Psoas muscle (tissue), 8 donors: ENCODE data around the gene CYP27B1. TPM values are rescaled to one million over a fixed set of nuclear protein-coding genes. Genes with fewer than 3 reads are reported as not detected.

Experiments
- ATAC-seq, 4 donors: fragments of 200-7000 bp; cut with Tn5 transposase; one replicate each; pipeline ENCODE4 v1.9.1; 2020; ENCODE audit warnings: moderate library complexity in 3 of 4, mild to moderate bottlenecking in 2 of 4
- DNase-seq, 2 donors: peaks; one replicate each; pipeline ENCODE4 v3.0.0-alpha.2; 2020
- H3K27ac ChIP-seq: fragments of 200-600 bp; one replicate; pipeline ENCODE4 v1.8.0; 2022
- H3K27me3 ChIP-seq, 3 donors: fragments of 200-600 bp in 1 of 3; one replicate each; pipeline versions ENCODE4 v1.6.1 to v1.8.0; 2013 to 2022; ENCODE audit warnings: low read length in 2 of 3, mild to moderate bottlenecking in 2 of 3, moderate library complexity in 1 of 3; ENCODE audit not compliant: insufficient read depth in 3 of 3
- H3K36me3 ChIP-seq, 2 donors: fragments of 200-600 bp in 1 of 2; one replicate each; pipeline versions ENCODE4 v1.6.1 to v1.8.0; 2013 to 2022; ENCODE audit warnings: low read depth in 1 of 2, mild to moderate bottlenecking in 1 of 2, moderate library complexity in 1 of 2; ENCODE audit not compliant: insufficient read depth in 1 of 2
- H3K4me1 ChIP-seq: fragments of 200-600 bp; one replicate; pipeline ENCODE4 v1.8.0; 2022
- H3K4me3 ChIP-seq: fragments of 200-600 bp; one replicate; pipeline ENCODE4 v1.8.0; 2022; ENCODE audit warnings: mild to moderate bottlenecking
- H3K9me3 ChIP-seq: fragments of 200-600 bp; one replicate; pipeline ENCODE4 v1.8.0; 2022
- CTCF ChIP-seq: fragments of 200-600 bp; IDR thresholded peaks from one replicate; pipeline ENCODE4 v1.8.0; 2022; ENCODE audit warnings: antibody characterized with exemption
- WGBS, 3 donors: extraction: QIAGEN DNeasy Blood & Tissue Kit; methylation state at CpG; one replicate each; pipeline versions ENCODE4 v1.1.6 to v1.1.7; 2013; 5-methylcytosine and 5-hydroxymethylcytosine counted together
- intact Hi-C, 2 donors: fragments of 100-400 bp; cut with DNase I; formaldehyde crosslinking; loops; one replicate each; pipeline versions ENCODE4 v1.11.0 to v1.14.2; 2022
- polyA plus RNA-seq, 3 donors: library from polyadenylated mRNA; stranded (reverse); fragments of 200-250 nt; gene quantifications; one replicate each; pipeline ENCODE4 v1.2.3, GENCODE V29; 2013
- total RNA-seq, 4 donors: library from RNA; stranded (reverse); fragmentation: NEBNext Ultra II Directional in 2 of 4; extraction: Animal tissue kit (Norgen Biotek cat#: 25700) in 2 of 4; gene quantifications; one replicate each; pipeline versions ENCODE4 v1.2.1 to v1.2.4, GENCODE V29; 2021 to 2023
- donor health status: healthy with polysubstance abuse.
- donor health status: DM: no; HTN: no; CAD: no; lungs with moderate emphysema.
- donor health status: Bipolar disorder and iron deficiency.
- donor health status: healthy.
- donor health status: DM: yes; HTN: yes; CAD: no.
- donor health status: DM: no; HTN: no; CAD: no.
- donor health status: DM: no; HTN: no; CAD: no.
- donor health status: DM: yes; HTN: yes; CAD: no.

CYP27B1 gene
- total and polyA plus RNA-seq, 7 donors: 0.06 to 0.54 (median 0.42) TPM; not detected in 2

GRCh38 chr12:57745485-57745881 lies 21.4 kb downstream of the CYP27B1 start:
- Histone ChIP-seq H3K4me3 (peak overlapping the region; percentile 96), H3K4me1 (peaks cover 17% of the 10 kb centered on the region), H3K9me3 (no peaks in the 10 kb centered on the region), H3K36me3 (peaks cover 16 to 47% of the 10 kb centered on the region in 2 donors), H3K27me3 (peaks cover 0 to 8% (median 3%) of the 10 kb centered on the region in 3 donors), H3K27ac (peak overlapping the region; percentile 97)
- intact Hi-C loops: no loop called here
- 32 to 38% (median 34%) methylated on average over 8 of the region's 8 CpGs for WGBS, 3 donors
- ATAC-seq (peak; percentile 6 to 32 (median 14)), DNase-seq (no peak)
- no peak for TF ChIP-seq CTCF

GRCh38 chr12:57744777-57745484 lies 21.9 kb downstream of the CYP27B1 start, which contains the start of gene TSPAN31:
TSPAN31 (plus strand) TSS chr12:57745039; CDS start chr12:57745155, 116 bp downstream.
- Histone ChIP-seq H3K27me3 (peaks cover 0 to 8% (median 3%) of the 10 kb centered on the region in 3 donors), H3K27ac (peak within 1 kb of the TSS; percentile 97), H3K4me1 (peaks cover 11% of the 10 kb centered on the region), H3K9me3 (no peaks in the 10 kb centered on the region), H3K36me3 (peaks cover 15 to 41% of the 10 kb centered on the region in 2 donors), H3K4me3 (peak within 1 kb of the TSS; percentile 96)
- peak; percentile 97 to 99 for DNase-seq
- TF ChIP-seq CTCF: no peak
- intact Hi-C loops: no loop called here
- peak; percentile 94 to 97 (median 96) for ATAC-seq
- WGBS, 3 donors: 0 to 1% (median 1%) methylated on average over 29 of the region's 29 CpGs

- H3K4me3 ChIP-seq: peak overlapping the region; percentile 96
- ATAC-seq (peak; percentile 76 to 79 (median 78)), DNase-seq (peak; percentile 78 to 87)
- 4 to 6% (median 5%) methylated on average over 21 of the region's 21 CpGs for WGBS, 3 donors
- intact Hi-C loops: no loop called here
- H3K27ac ChIP-seq: peak overlapping the region; percentile 97
- peaks cover 14 to 35% of the 10 kb centered on the region in 2 donors for H3K36me3 ChIP-seq
- H3K4me1 ChIP-seq: peaks cover 11% of the 10 kb centered on the region
- H3K9me3 ChIP-seq: no peaks in the 10 kb centered on the region
- no peak for TF ChIP-seq CTCF
- peaks cover 0 to 14% (median 3%) of the 10 kb centered on the region in 3 donors for H3K27me3 ChIP-seq
Observed at GRCh38 chr12:57744194-57744776, 22.6 kb downstream of the CYP27B1 start.

- peak overlapping the region; percentile 97 for H3K27ac ChIP-seq
- H3K36me3 ChIP-seq: peaks cover 11 to 29% of the 10 kb centered on the region in 2 donors
- no peak for ATAC-seq
- no peak for TF ChIP-seq CTCF
- no peak for DNase-seq
- 94 to 96% (median 96%) methylated on average over 2 of the region's 2 CpGs for WGBS, 3 donors
- no peaks in the 10 kb centered on the region for H3K9me3 ChIP-seq
- peaks cover 11% of the 10 kb centered on the region for H3K4me1 ChIP-seq
- intact Hi-C loops: no loop called here
- peak overlapping the region; percentile 96 for H3K4me3 ChIP-seq
- peaks cover 0 to 20% (median 5%) of the 10 kb centered on the region in 3 donors for H3K27me3 ChIP-seq
Observed at GRCh38 chr12:57743769-57744168, 23.1 kb downstream of the CYP27B1 start.
